GM18526 (cell line): ENCODE measurements around the gene PDGFA.

Experiments used
- POLR2A ChIP-seq: IDR thresholded peaks from 3 replicates; pipeline ENCODE4 v1.6.1; 2011; ENCODE audit not compliant: insufficient read length; ENCODE audit errors: extremely low read depth

Gene PDGFA

DNA sequence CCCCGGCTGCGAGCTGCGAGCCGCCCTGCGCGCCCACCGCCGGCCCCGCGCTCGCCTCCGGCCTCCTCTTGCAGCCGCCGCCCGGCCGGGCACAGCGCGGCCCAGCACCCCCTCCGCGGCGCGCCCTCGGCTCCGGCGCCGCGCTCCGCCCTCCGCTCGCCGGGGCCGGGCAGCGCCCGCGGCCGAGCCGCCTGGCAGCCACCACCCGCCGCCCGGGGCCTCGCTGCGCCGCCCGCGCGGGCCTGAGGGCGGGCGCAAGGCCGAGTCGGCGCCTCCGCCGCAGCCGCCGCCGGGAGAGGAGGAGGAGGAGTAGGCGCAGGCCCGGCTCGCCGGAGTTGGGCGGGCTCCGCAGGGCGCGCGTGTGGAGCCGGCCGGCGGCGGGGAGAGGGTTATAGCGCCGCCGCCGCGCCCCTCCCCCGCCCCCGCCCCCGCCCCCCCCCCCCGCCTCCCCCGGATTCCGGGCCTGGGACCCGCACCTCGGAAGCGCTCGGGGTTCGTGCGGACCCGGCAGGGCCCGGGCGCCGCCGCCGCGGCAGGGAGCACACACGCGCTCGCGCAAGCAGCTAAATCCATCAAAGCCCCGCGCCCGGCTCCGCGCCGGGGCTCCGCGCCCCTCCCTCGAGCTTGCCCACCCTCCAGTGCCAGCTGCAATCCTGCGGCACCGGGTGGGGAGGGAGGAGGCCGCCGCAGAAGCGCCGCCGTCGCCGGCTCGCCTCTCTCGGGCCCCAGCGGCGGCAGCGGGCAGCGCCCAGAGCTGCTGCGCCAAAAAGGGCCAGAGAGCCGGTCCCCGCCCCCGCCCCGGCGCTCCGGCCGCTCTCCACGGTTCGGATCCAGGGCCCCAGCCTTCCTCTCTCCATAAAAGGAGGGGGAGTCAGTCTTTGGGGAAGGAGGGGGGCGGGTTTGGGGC is at the start of gene PDGFA:
PDGFA (minus strand) TSS at position 363 of the 907 bp plus-strand sequence. CDS start 845 bp downstream, outside the sequence.
- TF ChIP-seq POLR2A, result no peak

DNA sequence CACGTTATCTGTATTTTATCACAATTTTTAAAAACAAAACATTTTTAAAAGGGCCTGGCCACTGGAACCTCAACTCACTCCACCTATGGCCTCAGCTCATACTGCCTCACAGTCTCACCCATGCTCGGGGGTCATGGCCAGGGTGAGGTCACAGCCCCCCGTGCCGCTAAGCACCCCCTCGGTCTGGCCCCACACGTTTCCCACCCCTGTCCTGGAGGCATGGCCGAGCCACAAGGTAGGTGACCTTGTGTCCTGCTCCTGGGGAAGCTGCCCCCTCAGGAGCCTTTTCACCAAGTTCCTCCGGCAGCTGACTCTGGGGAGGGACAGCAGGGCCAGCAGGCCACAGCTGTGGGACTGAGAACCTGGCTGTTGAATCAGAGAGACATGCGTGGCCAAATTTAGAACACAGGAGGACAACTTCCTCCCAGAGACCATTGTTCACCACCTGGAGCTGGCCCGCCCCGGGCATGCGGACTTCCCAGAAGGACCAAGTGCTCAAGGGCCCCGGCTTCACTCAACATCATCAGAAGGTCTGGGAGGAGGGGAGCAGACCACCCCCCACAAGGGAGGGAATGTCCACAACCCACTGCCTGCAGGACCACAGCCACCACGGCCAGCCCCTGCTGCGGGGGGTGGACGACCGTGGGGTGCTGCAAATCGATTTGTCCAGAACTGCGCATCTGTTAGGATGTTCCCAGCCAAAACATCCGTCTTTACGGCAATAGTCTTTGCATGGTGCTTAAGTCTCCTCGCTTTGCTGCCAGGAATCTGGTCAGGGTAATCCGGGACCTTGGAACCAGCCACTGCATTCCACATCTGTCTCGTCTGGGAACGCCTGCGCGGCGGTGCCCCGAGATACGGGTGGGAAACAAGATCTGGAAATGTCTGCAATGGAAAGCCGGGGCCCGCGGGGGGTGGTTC is 48.6 kb upstream of the PDGFA start:
- TF ChIP-seq POLR2A, result no peak

DNA sequence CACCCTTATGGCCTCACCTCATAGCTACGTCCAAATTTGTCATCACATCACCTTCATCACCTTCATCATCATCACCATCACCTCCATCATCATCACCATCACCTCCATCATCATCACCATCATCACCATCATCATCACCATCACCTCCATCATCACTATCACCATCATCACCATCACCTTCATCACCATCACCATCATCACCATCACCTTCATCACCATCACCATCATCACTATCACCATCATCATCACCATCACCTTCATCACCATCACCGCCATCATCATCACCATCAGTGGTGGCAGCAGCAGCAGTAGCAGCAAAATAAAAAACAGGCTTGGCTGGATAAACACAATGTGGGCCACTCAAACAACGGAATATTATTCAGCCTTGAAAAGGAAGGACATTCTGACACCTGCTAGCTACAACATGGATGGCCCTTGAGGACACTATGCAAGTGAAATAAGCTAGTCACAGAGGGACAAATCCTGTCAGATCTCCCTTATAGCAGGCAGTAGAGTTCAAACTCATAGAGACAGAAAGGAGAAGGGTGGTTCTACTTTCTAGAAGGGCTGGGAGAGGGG is 47.7 kb upstream of the PDGFA start:
- no peak for TF ChIP-seq POLR2A

DNA sequence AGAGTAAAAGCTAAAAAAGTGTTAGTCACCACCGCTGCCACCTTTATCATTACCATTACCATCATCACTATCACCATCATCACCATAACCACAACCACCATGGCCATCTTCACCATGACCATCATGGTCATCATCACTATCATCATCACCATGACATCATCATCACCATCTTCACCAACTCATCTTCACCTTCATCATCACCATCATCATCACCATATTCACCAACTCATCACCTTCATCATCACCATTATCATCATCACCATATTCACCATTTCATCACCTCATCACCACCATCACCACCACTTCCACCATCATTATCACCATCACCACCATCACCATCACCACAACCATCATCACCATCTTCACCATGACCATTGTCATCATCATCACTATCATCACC is 46.5 kb upstream of the PDGFA start:
- TF ChIP-seq POLR2A, result no peak

DNA sequence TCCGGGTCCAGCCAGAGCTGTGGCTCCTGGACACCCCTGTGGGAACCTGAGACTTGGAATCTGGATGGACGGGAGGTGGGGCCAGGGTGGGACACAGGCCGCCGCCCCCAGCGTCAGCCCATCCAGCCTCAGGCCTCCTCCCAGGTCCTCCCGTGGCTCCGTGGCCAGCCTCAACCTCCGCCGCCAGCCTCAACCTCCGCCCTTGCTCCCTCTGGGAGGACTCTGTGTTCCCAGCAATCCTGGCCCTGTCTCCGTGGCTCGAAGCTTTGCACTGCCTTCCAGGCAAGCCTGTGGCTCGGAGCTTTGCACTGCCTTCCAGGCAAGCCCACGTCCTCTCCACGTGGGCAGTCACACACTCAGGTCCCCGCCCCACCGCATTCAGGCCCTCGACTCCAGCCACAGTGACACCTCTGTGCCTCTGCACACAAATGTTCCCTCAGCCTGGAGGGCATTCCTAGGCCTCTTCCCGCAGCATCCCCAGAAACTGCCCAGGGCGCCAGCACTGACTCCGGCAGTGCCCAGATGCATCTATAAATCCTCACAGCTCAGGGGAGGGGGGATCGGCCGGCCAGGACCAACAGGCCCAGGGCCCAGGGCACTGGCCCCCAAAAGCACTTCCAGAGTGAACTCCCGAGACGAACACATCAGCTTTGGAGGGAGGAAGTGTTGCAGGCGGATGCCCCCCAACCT is 44.7 kb upstream of the PDGFA start:
- no peak for TF ChIP-seq POLR2A

DNA sequence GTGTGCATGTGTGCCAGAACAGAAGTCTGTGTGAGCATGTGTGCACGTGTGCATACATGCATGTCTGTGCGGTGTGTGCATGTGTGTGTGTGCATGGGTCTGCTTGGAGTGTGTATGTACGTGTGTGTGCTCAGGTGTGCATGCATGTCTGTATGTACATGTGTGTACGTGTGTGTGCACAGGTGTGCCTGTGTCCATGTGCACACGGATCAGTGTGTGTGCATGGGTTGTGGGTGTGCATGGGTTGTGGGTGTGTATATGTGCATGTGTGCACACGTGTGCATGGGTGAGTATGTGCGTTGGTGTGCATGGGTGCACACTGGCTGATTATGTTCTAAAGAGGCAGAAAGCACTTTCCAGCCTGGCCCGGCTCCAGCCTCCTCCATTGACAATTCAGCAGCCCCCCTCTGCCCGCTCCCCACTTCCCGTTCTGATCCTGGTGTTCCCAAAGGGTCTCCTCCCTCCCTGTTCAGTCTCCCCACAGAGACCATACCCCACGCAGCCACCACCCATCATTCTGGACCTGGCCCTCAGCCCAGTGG is 44.1 kb upstream of the PDGFA start:
- TF ChIP-seq POLR2A, result no peak

DNA sequence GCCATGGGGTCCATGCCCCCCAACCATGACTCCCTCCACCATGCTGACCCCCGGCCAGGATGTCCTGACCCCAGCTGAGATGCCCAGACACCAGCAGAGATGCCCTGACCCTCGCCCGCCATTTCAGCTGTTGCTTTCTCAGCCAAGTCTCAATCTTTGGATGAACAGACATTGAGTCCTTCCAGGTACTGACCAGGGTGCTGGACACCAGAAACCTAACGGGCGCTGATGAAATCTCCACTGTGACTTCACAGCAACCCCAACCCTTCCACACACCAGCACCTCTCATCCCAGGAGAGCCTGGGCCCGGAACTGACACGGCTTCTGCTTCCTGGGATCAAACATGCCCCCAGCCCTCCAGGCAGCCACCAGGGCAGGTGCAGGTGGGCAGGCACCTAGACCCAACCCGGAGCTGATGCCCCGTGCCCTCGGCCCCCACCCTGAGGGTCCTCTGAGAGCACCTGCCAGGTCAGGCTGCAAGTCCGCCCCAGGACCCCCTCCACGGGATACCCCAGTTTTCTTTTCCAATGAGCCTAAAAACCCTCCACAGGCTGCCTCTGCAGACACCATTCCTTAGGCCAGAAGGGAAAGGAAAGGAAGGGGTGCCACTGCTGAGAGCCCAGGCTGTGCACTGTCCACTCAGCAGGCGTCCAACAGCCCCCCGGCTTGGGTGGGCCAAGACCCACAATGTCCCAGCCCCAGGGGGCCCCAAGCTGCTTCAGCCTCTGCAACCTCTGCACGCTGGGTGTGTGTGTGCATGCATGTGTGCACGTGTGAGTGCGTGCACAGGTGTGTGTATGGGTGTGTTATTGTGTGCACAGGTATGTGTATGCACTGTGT is 43.4 kb upstream of the PDGFA start:
- TF ChIP-seq POLR2A, result no peak

DNA sequence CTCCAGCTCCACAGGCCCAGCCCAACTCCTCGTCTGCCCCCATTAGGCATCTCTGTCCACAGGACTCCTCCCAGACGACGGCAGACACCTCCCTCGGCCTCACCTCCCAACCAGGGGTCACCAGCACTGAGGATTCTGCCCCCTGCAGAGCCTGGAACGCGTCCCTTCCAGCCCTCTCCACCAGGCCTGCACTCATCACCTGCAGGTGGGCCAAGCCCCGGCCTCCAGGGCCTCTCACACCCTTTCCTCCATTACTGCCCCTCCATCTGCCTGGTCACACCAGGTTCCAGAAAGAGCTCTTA is 42.7 kb upstream of the PDGFA start:
- TF ChIP-seq POLR2A, result no peak

DNA sequence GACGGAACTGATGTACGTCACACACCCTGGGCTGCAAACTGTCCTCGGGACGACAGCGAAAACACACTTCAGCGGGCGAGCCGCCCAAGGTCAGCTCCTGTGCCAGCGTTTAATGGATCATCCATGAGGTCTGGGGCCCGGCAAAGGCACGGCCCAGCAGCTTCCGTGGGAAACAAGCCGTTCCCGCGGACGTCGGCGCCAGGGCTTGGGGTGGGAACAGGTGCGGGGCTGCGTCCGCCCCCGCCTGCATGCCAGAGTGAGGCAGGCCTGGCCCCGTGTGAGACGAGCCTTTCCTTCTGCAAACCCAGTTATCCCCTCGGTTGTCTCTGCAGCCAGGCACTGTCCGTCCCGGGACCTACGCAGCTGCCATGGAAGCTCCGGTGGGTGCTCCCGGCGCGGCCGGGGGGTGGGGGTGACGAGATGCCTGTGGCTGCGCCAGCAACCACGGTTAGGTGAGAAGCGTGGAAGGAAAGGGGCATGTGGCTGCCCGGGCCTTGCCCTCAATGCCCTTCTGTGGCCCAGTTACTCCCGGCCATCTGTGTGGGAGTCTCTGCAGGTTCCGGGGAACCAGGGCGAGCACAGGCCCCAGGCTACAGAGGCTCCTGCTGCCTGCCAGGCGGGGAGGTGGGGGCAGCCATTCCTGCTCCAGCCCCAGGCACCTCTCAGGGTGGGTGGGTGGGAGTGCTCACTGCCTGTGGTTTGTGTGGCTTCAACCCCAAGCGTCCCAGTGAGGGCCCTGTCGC is 42.2 kb upstream of the PDGFA start:
- TF ChIP-seq POLR2A, result no peak

DNA sequence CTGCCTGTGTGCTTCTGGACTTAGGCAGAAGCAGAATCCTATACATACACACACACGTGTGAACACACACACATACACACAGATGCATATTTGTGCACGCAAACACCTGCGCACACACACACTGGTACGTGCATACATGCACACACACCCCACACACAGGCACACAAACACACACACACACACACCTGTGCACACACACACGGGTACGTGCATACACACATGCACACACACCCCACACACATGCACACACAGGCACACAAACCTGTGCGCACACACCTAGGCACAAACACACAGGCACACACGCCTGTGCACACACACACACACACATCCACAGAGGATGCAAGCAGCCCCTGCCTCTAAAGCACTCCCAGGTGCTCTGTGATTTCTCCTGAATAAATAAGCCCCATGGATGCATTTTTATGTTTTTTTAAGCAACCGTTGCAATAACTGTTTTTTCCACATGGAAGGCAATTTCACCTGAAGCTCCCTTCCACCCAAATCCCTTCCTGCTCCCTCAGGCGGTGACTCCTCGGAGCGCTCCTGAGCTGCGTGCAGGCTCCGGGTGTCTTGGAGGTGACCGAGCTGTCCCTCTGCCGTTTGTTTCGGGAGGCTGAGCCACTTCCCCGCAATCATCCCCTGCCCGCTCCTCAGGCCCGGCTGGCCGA is 41.5 kb upstream of the PDGFA start:
- no peak for TF ChIP-seq POLR2A

DNA sequence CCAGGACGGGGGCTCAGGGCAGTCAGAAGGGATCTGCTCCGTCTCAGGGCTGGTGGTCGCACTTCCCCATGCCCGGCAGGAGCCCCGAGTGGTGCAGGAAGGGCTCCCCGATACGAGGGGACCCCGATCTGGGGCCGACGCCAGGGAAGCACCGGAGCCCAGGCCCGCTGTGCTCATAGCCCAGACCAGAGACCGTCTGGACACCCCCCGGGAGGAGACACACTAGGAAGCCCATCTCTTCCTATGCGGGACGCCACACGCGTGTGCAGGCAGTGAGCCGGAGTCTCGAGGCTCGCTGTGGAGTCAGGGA is 39.7 kb upstream of the PDGFA start:
- no peak for TF ChIP-seq POLR2A

DNA sequence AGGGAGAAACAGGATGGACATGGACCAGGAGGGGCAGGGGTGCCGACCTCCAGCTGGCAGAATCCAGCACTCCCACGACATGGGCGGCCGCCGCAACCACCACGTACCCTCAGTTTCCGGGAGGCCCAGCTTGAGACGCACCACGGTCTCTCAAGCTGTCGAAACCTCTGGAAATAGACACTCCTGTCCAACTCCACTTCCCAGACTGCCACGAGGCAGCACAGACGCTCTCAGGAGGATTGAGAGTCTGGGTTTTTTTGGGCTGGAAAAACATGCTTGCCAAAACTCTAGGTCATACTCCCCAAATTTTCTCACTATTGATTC is 37.9 kb upstream of the PDGFA start:
- TF ChIP-seq POLR2A, result no peak

DNA sequence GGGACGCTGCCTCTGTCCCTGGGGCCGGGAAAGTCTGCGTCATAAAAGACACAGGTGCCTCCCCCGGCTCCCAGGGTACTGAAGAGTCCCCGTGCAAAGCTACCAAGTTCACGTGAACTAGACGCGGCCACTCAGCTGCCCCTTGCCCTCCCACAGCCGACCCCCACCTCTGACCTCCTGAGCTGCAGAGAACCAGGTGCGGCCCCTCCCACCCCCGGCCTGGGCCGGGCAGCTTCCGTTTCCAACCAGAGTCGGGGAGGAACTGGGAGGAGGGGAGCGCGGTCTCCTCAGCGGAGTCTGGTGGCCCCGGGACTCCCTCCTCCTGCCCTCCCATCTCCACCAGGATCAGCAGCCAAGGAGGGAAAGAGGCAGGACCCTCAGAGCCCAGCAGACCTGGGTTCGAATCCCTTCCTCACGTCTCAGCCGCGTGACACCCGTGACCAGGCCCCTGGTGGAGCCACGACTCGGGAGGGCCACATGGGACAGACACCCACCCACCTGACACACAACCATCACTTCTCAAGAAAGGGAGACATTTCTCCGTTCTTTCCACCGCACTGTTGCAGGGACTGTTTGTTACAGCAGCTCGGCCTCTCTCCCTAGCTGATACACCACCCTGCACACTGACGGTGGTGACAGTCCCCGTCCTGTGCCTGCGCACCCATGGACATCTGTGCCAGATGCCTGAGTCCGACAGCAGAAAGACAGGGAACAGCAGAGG is 37.4 kb upstream of the PDGFA start:
- no peak for TF ChIP-seq POLR2A

DNA sequence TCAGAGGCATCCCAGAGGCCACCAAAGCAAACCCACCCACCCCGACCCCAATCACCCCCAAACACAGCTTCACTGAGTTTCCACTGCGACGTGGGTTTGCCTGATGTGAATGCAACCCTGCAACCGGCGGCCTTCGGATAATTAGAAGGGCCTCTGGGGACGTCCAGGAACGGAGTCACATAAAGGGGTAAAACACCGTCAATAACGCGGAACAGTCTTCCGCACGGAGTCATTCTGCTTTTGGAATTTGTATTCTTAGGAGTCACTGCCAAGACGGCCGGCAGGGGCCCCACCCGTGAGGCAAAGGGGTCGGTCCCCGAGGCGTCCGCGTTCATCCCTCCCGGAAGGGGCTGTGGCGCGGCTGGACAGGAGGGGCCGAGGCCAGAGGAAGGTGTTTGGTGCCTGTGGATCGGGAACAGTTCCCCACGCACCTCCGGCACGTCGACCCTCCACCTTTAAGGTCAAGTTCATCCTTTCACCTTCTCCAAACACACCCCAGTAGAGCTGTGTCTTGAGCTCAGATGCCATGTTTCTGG is 36.7 kb upstream of the PDGFA start:
- TF ChIP-seq POLR2A, result no peak
